ENCODE data around the gene MYL4. TPM values are rescaled to one million over a fixed set of nuclear protein-coding genes. Genes with fewer than 3 reads are reported as not detected.

MYL4 gene
- total RNA-seq, 1 experiment from 2014 or later, result 0.49 TPM

- Histone ChIP-seq H3K27ac (ENCODE audit: low read length) (no peak overlapping the region), H3K4me1 (ENCODE audit: control insufficient read depth, insufficient read depth, low read length) (no peaks in the 10 kb centered on the region), H3K4me3 (ENCODE audit: low read depth in 2 of 2, low read length in 2 of 2) (no peak overlapping the region), H3K27me3 (ENCODE audit: control insufficient read depth, insufficient read depth, low read length) (no peaks in the 10 kb centered on the region), H3K9me3 (ENCODE audit: control insufficient read depth, insufficient read depth, low read depth, low read length) (no peaks in the 10 kb centered on the region), H3K36me3 (ENCODE audit: control insufficient read depth, insufficient read depth, low read length) (no peaks in the 10 kb centered on the region)
- BruUV-seq (replicated peaks), result no TSS peak
- DNase-seq (ENCODE audit: low read depth, low spot score) (no peak), ATAC-seq (no peak)
- in situ Hi-C loops (cut with HindIII; ENCODE audit: low pct_unique_long_range_greater_than_20kb, low sequenced_read_pairs), result no loop called here
- ChIA-PET CTCF (interaction anchor here (0.6 kb wide), 1 partner anchor 65 kb away, joined by 4 read pairs; no protein-coding TSS in a partner anchor), POLR2A (interaction anchor here (0.6 kb wide), 1 partner anchor 17 kb away, joined by 4 read pairs; no protein-coding TSS in a partner anchor)
- TF ChIP-seq SIN3A (IDR thresholded peaks at IDR 0.05; ENCODE audit: borderline replicate concordance, insufficient read depth, low read depth, low read length) (no peak), POLR2AphosphoS5 (IDR thresholded peaks at IDR 0.05; ENCODE audit: low read depth, low read length) (no peak), REST (IDR thresholded peaks at IDR 0.05; ENCODE audit: insufficient read depth in 1 of 2, low read depth in 2 of 2, low read length in 1 of 2) (no peak), CTCF (IDR thresholded peaks at IDR 0.05) (no peak), TCF7L2 (IDR thresholded peaks at IDR 0.05; ENCODE audit: low read depth, low read length) (no peak)
- intact Hi-C loops (cut with micrococcal nuclease; ENCODE audit: unreplicated experiment), result no loop called here
Observed at GRCh38 chr17:47200325-47200664, 8.9 kb upstream of the MYL4 start.

GRCh38 chr17:47201166-47201565 lies 8.0 kb upstream of the MYL4 start:
- intact Hi-C loops (cut with micrococcal nuclease; ENCODE audit: unreplicated experiment), result no loop called here
- DNase-seq (ENCODE audit: low read depth, low spot score) (no peak), ATAC-seq (no peak)
- Histone ChIP-seq H3K4me3 (ENCODE audit: low read depth in 2 of 2, low read length in 2 of 2) (no peak overlapping the region), H3K27ac (ENCODE audit: low read length) (no peak overlapping the region), H3K27me3 (ENCODE audit: control insufficient read depth, insufficient read depth, low read length) (no peaks in the 10 kb centered on the region), H3K9me3 (ENCODE audit: control insufficient read depth, insufficient read depth, low read depth, low read length) (no peaks in the 10 kb centered on the region), H3K36me3 (ENCODE audit: control insufficient read depth, insufficient read depth, low read length) (no peaks in the 10 kb centered on the region), H3K4me1 (ENCODE audit: control insufficient read depth, insufficient read depth, low read length) (no peaks in the 10 kb centered on the region)
- CTCF ChIA-PET, result no interaction called here
- no TSS peak for BruUV-seq (replicated peaks)
- in situ Hi-C loops (cut with HindIII; ENCODE audit: low pct_unique_long_range_greater_than_20kb, low sequenced_read_pairs), result no loop called here
- TF ChIP-seq SIN3A (IDR thresholded peaks at IDR 0.05; ENCODE audit: borderline replicate concordance, insufficient read depth, low read depth, low read length) (no peak), REST (IDR thresholded peaks at IDR 0.05; ENCODE audit: insufficient read depth in 1 of 2, low read depth in 2 of 2, low read length in 1 of 2) (no peak), TCF7L2 (IDR thresholded peaks at IDR 0.05; ENCODE audit: low read depth, low read length) (no peak), POLR2AphosphoS5 (IDR thresholded peaks at IDR 0.05; ENCODE audit: low read depth, low read length) (no peak), CTCF (IDR thresholded peaks at IDR 0.05) (no peak)
- POLR2A ChIA-PET, result no interaction called here
